ENCODE data around the gene FBXO10.
"Not testable (repeated sequence)": the region's sequence is repeated elsewhere in the genome, so short reads cannot be mapped to it uniquely, and the experiment has no call there.

FBXO10 gene, protein sequence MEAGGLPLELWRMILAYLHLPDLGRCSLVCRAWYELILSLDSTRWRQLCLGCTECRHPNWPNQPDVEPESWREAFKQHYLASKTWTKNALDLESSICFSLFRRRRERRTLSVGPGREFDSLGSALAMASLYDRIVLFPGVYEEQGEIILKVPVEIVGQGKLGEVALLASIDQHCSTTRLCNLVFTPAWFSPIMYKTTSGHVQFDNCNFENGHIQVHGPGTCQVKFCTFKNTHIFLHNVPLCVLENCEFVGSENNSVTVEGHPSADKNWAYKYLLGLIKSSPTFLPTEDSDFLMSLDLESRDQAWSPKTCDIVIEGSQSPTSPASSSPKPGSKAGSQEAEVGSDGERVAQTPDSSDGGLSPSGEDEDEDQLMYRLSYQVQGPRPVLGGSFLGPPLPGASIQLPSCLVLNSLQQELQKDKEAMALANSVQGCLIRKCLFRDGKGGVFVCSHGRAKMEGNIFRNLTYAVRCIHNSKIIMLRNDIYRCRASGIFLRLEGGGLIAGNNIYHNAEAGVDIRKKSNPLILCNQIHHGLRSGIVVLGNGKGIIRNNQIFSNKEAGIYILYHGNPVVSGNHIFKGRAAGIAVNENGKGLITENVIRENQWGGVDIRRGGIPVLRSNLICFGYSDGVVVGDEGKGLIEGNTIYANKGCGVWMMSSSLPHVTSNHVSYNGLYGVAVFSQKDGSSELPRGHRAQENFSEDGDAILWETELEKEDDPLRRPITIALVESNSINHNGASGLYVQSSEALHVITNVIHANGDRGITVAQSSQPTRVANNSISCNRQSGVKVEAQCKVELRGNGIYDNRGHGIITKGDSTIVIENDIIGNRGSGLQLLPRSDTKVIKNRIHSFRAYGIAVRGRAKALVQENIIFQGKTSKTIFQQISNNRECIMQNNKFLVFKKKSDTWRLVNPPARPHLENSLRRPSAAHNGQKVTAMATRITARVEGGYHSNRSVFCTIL

DNA sequence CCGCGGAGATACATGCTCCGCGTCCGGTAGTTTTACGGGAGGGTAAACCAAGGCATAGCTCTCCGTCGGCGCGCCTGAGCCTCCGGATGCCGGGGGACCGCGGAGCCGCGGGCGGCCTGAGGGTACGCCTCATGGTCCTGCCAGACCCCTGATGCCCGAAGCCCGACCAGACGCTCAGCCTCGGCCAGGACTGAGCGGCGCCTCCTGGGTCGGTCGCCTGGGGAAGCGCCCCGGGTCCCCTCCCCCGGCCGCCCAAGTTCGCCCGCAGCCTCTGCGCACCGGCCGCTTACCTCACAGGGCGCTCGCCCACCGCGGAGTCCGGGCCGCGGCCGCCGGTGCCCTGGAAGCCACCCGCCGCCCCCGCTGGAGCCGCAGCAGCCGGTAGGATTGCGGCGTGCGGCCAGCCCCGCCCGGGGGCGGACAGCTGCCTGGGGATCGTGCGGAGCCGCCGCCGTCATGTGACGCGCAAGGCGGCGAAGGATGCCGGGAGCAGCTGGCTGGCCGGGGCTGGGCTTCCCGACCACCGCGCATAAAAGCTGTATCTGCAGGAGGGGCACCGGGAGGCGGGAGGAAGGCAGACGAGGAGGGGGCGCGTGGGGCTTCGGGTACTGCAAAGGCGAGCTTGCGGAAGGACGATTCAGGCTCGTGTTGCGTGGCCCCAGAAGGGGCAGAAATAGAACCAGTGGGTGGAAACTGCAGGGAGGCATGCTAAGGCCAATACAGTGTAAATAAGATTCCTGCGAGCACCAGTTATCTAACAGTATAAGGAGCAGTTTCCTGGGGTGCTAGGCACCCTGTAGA lies at the start of gene FBXO10:
Gene FBXO10, minus strand, starts transcription at position 460 of the 801 bp plus-strand sequence. CDS start 34,612 bp downstream, outside the sequence.
- DNase-seq = peak in 1 of 2 experiments; percentile 37

DNA sequence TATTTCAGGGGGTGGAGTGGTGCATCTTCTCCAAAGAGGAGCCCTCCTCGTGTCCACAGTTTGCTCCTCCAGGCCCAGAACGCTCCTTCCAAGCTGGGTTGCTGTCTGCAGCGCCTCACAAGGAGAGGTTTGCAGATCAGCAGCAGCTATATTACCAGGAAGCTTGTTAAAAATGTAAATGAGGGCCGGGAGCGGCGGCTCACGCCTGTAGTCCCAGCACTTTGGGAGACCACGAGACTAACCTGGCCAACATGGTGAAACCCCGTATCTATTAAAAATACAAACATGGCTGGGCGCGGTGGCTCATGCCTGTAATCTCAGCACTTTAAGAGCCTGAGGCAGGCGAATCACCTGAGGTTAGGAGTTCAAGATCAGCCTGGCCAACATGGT lies 49.6 kb upstream of the FBXO10 start:
- DNase-seq = no peak

DNA sequence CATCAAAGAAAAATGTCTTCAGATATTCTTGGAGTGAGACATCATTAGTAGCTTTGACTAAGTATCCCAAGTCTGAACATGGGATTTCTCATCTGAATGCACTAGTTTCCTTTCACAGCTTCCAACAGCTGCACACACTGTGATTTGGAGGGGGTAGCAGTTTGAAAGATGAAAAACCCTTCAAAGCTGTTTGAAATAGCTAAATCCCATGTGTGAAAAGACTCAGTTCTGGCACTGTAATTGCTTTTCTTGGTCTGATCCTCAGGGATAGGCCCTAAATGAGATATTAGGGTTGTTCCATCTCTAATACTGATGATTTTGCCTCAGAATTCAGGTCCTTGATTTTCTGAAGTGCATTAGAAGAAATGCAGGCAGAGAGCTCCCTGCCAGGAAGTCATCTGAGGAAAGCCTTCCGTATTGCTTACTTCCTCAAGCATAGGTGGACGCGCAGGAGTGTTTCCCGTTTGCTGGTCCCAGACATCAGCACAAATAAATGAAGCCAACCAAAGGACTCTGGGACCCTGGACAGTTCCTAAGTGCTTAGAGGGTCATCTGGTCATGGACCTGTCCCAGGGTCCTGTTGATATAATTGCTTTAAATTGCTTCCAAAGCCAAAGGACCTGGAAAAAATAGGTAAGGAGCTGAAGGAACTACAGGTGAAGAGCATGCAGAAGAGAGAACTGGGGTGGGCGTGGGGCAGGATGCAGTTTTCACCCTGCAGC lies 49.0 kb upstream of the FBXO10 start:
- DNase-seq = no peak

DNA sequence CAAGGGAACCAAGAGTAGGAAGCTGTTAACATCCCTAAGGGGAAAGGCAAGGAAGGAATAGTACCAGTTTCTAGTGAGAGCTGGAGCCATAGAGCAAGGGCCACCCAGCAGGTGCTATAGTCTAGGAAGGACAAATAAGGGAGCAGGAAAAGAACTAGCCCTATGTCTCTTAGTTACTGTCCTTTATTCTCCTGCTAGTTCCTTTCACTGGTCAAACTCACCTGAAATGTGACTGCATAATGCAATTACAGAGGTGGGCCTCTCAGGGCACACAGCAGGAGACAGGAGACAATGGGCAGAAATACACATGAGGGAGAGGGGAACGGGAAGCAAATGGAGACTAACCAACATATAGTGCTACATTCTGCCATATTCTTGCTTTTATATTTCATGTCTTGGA lies 47.9 kb upstream of the FBXO10 start:
- DNase-seq = no peak

DNA sequence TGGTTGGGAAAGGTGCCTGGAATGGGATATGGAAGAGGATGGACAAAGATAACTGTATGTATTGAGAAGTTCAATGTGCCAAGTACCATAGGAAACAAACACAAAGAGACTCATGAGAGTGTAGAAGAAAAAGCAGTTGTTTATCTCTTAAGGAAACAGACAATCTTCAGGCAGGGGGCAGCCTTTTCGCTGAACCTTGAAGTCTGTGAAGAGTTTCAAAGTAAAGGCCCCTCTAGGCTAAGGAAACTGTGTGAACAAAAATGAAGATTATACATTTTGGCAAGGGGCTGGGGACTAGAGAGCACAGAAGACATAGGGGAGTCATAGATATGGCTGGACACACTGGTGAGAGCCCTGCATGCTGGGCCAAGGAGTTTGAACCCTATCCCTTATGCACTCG lies 47.1 kb upstream of the FBXO10 start:
- no peak for DNase-seq

DNA sequence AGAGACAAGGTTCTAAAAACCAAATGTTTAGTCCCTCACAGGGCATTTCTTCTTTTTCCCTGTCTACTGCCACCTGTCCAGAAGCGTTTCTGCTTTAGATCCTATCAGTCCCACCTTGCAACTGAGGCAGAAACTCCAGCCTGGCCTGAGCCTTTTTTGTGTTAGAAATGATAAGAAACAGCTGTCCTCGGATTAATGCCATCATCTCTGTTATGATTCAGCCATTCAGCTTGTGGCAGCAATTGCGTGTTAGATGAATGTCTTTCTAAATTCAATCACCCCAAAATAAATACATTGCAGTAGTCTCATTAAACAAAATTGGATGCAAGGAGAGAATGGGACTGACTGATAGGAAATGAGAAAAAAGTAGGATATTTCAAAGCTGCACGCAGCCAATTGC lies 46.3 kb upstream of the FBXO10 start:
- no peak for DNase-seq

DNA sequence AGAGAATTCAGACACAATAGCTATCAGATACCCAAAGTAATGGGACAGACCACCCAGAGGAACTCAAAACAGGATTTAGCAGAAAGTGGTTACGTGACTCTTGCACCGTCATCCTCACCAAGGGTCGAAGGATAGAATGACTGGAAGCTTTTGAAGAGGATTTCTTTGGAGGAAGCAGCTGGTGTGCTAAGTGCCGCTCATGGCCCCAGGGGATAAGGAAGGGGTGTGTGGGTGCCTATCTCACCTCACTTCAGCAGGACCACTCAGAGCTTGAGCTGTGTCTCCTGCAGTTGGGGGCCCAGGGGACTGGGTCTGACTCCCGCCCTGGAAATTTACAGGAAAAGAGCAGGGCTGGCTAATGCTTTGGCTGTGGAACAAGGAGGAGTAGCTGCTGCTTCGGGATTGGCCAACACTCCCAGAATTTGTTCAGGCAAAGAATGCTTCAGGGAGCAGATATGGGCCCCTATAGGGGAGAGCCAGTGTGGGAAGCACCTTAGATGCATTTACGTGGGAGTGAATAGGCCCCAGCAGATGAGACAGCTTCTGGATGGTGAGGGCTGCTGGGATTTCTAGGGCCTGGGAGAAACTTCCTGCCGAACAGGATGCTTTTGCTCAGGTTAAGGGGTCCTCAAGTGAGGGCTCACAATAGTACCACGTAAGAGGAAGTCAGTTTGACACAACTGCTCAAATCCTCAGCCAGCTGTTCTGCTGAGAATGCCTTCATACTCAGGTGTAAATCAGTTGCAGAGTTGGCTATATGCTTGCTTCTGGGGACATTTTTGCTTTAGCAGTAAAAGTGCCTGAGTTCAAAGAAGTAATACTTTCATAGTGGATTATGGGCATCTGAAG lies 45.3 kb upstream of the FBXO10 start:
- no peak for DNase-seq

DNA sequence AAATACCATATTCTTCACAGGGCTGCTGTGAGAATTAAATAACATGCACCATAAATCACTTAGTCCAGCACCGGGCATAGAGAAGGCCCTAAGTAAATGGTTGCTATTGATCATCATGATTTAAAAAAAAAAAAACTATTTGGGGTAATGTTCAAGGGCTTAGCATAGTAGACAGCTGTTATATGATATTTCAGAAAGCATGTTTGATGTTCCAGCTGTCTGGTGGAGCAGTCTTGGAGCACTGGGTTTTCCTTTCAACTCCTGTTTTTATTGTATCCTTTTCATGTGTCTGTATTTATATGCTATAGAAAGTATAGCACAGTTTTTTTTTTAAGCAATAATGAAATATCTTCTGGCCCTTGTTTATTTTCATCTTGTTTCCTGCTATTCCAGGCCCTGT lies 44.2 kb upstream of the FBXO10 start:
- DNase-seq = no peak

DNA sequence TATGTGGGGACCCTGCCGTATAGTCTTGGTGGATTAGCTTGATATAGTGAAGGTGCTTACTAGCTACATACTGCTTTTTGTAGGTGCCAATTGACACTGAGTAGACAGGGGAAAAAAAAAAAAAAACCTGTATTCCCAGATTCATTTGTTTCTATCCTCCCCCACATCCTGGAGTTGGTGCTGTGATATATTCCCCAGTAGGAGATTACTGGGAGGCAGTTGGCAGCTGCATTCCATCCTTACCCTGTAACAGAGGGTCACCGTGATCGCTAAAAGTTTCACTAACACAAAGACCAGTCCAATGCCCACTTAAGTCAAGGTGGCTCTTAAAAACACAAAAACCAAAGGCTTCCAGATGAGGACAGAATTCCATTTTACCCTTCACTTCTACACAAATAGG lies 43.6 kb upstream of the FBXO10 start:
- no peak for DNase-seq

DNA sequence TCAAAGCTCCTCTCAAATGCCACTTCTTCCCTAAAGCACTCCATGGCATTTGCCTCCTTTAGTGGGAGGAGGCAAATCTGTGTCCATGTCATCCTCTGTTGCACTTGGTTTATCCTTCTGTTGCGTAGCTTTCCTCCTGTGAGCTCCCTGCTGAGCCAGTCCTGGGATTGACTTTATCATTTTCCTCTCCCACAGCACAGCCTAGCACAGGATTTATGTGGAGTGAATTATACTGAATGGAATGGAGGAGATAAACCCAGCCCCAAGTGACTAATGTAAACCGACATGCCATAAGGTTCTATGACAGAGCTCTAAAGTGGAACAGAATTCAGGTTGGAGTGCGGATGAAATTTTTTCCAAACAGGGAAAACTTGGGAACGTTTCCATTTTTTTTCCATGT lies 42.6 kb upstream of the FBXO10 start:
- DNase-seq = no peak

DNA sequence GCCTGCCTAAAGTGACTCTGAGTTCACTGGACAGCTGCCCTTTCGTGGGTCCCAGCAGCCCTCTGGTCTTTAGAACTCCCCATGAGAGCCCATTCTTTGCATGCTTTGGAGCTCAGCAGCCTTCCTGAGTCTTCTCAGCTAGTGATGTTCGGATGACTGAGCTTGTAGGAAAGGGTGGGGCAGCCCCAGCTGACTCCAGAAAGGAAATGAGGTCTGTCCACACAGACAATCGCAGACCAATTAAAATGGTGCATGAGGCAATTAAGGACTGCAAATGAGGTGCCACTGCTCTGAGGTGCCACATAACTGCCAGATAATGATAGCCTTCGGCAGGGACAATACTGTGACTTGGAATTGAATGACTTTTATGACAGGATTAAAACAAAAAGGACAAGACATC lies 41.7 kb upstream of the FBXO10 start:
- DNase-seq = no peak

DNA sequence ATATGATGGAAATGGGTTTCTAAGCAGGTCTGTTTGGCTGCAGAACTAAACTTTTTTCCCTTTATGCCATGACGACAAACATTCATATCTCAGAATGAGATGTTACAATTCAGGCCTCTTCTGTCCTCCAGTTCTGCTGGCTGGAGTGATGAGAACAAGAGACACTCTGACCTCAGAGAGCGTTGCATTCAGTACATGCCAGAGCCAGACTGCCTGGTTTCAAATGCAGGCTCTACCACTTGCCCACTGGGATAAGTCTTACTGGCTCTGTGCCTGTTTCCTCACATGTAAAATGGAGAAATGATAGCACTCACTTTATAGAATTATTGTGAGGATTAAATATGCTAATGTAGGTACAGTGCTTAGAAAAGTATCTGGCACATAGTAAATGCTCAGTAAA lies 41.0 kb upstream of the FBXO10 start:
- no peak for DNase-seq

DNA sequence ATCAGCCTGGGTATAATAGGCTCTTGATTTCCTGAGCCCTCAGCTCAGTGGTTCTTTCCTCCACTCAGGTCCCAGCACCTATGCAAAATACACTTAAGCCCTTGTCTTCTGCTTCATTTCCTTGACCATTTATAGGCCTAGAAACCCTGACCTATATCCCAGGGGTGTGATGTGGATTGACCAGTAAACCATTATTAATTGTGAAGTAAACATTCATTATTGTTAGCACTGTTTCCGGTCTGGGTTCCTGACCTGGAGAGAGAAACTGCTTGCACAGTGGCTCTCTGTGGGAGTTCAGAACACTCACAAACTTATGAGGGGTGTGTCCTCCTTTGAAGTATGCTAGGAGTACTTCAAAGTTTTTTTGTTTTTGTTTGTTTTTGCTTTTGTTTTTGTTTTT lies 35.8 kb upstream of the FBXO10 start:
- DNase-seq = no peak

DNA sequence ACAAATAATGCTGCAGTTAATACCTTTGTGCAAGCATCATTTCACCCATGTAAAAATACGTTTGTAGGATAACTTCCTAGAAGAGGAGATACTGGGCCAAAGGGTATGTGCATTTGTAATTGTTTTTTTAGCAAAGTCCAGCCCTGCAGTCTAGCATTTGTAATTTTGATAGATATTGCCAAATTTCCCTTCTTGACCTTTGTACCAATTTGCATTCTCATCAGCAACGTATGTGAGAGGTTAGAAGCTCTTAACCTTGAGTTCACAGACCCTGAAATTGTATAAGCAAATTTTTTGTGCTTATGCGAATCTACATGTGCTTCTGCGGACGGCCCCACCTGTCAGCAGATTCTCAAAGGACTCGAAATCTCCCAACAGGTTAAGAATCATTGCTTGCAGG lies 34.8 kb upstream of the FBXO10 start:
- DNase-seq = no peak

DNA sequence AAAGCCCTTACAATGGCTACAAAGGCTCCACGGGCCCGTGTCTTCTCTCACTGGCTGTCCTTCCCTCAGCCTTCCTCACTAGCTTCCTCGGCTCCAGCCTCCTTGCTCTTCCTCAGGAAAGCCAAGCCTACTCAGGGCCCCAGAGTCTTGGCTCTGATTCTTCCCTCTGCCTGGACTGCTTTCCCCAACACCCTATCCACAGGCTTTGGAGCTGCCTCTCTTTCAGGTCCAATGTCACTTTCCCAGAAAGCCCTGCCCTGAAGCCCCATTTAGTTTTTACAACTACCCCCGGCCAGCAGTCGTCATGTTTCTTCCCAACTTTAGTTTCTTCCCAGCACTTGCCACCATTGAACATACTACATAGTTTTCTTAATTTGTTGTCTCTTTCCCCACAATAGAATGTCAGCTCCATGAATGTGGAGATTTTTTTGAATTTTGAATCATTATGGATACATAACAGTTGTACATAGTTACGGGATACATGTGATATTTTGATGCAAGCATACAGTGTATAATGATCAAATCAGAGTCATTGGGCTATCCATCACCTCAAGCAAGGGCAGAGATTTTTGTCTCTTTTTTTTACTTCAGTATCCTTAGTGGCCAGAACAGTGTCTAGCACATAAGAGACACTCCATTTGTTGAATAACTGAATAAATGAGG lies 33.7 kb upstream of the FBXO10 start:
- no peak for DNase-seq

DNA sequence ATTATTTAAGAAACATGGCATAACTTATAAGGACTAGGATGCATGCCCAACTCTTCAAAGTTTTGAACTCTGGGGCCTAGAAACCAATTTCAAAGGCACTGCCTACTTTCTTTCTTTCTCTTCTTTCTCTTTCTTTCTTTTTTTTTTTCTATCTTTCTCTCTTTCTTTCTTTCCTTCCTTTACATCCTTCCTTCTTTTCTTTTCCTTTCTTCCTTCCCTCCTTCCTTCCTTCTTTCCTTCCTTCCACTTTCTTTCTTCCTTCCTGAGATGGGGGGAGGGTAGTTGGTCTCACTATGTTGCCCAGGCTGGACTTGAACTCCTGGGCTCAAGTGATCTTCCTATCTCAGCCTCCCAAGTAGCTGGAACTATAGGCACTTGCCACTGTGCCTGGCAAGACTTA lies 32.1 kb upstream of the FBXO10 start:
- no peak for DNase-seq

DNA sequence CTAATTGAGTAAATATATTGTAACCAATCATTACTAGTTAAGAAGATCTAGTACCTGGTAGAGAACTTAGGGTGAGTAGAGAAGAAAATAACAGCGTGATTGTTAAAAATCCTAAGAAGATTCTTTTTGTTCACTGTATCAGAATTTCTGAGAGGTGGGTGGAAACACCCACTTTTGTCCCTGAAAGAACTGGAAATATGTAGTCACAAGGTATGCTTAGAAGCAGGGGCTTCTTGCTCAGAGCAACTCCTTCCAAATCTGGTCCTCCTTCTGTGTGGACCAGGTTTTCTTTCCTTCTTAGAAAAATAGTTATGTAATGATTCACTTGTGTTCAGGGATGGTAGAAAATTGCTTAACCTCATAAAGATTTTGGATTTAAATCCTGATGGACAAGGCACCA lies 28.1 kb upstream of the FBXO10 start:
- DNase-seq = no peak

DNA sequence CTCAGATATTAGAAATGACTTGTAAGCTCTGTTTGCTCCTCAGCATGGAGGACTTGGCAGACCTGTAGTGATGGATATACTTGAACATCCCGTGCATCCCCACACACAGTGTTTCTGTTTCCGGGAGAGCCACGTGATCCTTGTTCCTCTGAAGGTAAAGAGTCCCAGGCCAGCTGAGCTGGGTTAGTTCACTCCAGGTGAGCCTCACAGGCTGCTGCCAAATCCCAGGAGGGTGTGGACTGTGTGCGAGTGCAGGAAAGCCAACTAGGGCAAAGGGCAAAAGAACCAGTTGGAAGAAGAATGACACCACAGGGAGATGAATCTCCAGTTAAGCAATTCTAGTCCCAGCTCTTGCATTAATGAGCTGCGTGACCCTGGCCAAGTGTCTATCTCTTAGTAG lies 26.6 kb upstream of the FBXO10 start:
- DNase-seq = no peak

DNA sequence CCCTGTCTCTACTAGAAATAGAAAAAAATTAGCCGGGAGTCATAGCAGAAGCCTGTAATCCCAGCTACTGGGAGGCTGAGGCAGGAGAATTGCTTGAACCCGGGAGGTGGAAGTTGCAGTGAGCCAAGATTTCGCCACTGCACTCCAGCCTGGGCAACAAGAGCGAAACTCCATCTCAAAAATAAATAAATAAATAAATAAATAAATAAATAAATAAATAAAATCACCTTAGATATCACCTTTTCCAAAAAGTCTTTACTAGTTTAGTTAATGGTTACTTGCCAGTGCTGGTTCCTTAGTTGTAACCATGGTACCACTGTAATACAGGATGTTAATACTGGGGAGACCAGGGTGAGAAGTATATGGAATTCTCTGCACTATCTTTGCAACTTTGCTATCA lies 25.9 kb upstream of the FBXO10 start:
- not testable (repeated sequence) for DNase-seq

DNA sequence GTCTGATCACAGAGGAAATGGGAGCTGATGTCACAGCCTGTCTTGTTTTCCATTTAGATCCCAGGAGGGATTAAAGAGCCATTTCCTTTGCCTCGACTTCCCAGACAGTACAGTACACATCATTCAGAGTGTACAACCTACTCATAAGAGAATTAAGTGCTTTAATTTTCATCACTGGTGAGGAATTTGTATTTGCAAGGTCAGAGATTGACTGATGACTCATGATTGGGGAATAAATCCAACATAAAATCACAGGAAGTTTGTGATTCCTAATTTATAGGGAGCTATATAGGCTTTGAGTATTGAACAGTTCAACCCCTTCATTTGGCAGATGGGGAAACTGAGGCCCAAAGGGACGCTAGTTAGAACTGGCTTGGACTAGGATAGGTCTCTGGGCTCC lies 20.3 kb upstream of the FBXO10 start:
- no peak for DNase-seq

DNA sequence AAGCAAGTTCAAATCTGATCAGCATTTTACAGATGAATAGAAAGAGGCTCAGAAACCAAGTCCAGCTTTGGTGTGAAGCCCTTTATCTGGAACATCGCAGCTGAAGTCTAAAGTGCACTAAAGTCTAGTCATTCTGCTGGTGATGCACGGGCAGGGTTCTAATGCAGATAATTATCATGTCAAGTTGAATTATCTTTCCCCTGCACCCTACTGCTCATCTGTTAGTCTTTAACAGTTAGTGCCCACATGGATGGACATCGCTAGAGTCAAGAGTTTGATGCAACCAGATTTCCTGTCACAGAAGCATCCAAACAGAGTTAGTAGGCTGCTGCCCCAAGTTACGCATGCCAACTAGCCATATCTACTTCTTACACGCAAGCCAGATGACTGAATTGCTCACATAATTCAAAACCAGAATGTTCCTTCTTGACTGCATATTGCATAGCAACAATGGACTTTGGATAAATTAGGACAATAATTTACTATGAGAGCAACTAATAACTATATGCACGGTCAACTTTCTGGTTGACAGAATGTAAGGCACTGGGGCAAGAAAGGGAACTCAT lies 17.8 kb upstream of the FBXO10 start:
- DNase-seq = no peak

Data from NCI-H187 (cell line).